NK-92 (cell line): ENCODE measurements around the gene POLR1H.

Experiments
- DNase-seq: peaks from one replicate; lab custom pipeline; 2025; ENCODE audit not compliant: unreplicated experiment; lab: John Stamatoyannopoulos, UW

POLR1H gene

DNA sequence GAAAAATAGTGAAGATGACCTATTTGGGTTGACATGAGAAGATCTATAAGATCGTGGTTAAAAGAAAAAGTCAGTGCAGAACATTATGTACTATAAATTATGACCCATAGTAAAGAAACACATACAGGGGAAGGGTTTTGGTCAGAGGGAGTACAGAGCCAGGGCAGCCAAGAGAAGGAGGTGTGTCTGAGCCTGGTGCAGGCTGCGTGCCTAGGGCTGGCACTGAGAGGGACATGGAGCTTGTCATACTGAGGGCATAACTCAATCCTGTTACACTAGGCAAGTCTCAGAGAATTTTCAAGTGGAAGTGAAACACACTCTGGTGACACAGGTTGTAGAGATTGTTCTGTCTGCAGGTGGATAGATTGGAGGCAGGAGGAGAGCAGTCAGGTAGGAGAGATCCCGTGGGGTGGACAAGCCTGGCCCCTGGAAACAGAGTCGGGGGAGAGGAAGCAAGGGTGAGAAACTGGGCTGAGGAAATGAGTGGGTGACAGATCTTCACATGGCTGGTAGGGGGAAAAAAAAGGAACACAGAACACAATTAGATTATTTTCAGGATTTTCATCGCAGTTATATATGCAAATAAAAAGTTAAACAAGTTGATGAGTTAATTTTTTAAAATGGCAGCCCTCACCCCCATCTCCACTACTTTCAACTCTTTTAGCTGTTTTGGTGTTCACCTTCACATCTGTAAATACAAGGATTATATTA is 33.0 kb downstream of the POLR1H start:
- DNase-seq: no peak

GRCh38 chr6:30096829-30097228 is 35.8 kb downstream of the POLR1H start:
- DNase-seq: no peak

GRCh38 chr6:30097902-30098768 is 37.1 kb downstream of the POLR1H start:
- no peak for DNase-seq

DNA sequence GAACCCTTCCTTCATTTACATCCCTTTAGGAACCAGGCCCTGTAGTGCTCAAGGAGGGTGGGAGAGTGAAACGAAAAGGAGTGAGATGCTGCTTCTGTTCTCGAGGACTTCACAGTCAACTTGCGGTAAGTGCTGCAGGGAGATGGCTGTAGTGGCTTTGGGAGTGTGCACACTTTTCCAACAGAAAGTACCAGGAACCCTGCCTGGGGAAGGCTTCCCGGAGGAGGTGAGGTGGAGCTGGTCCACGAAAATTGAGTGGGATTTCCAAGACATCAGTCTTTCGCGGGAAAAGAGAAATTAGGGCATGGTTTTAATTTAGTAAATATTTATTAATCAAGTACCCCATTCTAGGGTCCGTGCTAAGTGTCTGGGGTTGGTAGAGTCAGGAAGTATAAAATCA is 39.1 kb downstream of the POLR1H start:
- DNase-seq: no peak

GRCh38 chr6:30100585-30101443 is 39.7 kb downstream of the POLR1H start:
- DNase-seq: no peak

- DNase-seq: no peak
Observed at GRCh38 chr6:30101444-30102413, 40.7 kb downstream of the POLR1H start.

GRCh38 chr6:30102414-30102969 is 41.4 kb downstream of the POLR1H start:
- no peak for DNase-seq

DNA sequence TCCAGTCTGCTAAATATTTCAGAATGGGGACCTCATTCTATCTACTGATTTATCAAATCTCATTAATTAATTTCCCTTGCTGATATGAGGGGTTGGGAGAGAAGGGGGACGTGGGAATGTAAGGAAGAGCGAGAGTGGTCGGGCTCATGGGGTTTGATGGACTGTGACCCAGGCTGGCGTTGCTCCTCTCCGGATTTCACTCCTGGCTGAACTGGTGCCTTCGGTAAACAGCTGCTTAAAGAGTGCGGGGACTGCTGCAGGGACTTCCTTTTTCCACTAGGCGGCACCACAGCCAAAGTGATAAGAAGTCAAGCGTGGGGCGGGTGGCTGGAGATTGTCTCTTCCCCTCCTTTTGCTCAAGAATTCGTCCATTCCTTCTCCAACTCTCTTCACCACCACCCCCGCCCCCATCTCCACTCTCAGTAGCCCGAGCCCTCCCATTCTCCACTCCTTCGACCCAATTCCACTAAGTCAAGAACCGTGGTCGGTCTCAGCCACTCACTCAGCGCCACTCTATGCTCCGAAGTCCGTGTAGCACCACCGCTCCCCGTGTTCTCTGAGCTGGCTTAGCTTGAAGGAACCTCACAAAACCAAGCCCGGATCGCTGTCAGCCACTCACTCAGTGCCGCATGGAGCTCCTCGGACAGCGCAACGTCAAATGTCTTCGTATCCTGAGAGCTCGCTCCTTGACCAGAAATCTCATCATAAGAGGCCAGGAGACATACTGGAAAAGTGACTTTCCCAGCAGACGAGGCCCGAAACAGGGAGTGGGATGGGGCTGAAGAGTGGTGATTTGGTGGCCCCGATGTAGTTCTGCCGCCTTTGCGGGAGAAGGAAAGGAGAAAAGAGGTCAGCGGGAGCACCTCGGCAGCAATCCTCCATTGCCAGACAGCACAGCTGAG is 42.2 kb downstream of the POLR1H start:
- DNase-seq: no peak

DNA sequence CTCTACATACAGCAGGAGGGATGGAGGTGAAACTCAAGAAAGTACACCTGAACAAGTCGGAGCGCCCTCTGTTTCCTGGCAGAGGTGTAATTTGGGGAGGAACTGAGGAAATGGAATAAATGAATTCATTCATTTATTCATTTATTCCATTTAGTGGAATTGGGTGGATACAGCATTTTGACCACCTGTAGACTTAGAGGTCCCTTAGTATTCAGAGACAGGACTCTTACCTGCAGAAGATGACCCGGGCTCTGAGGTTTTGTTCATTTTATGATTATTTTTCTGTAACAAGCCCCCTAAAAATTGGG is 42.8 kb downstream of the POLR1H start:
- no peak for DNase-seq

- no peak for DNase-seq
Observed at GRCh38 chr6:30104661-30105060, 43.6 kb downstream of the POLR1H start.

DNA sequence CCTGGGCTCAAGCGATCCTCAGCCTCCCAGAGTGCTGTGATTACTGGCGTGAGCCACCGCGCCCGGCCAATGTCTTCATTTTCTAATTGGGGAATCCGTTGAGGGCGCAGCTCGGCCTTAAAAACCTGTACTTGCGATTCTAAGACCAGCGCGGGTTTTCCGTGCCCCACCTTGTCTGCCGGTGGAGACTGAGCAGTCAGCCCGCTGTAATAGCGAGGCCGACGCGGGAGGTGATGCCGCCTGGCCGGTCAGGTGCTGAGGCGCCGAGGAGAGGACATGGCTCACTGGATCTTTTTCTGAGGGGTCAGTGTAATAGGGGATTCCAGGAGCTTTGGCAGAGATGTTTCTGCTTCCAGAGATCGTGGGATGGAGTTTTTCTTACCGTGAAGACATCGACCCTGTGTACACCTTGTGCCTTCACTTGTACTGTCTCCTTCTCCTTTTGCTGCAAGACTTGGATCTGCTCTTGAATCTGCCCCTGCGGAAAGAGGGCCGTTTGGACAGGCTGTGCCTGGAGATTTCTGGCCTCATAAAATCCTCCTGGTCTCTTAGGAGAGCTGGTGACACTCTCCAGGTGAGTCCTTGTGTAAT is 50.3 kb downstream of the POLR1H start:
- no peak for DNase-seq

GRCh38 chr6:30112402-30112994 is 51.4 kb downstream of the POLR1H start:
- DNase-seq: no peak

- DNase-seq: no peak
Observed at GRCh38 chr6:30113003-30113759, 52.1 kb downstream of the POLR1H start, which contains the start of gene TRIM31. TSS of gene TRIM31 (minus strand) at chr6:30113090. CDS start at chr6:30112805, 285 bp downstream.

DNA sequence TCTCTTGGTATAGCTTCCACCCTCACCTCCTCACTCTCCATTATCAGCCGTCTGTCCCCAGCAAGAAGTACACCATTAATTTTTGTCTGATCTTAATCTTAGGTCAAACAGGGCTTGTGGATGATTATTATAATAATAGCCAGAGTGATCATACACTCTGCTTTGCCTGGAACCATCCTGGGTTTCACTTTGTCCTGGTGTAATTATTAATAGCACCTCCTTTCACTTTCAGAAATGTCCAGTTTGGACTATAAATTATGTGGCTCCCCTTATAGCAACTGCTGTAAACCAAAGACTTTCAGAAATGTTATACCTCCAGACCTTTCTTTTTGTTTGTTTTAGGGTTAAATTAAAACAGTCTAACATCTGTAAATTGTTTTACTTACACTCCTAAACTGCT is 52.8 kb downstream of the POLR1H start:
- DNase-seq: no peak
